WERI-Rb-1 (cell line): ENCODE measurements around the gene KLC4.

Experiments
- DNase-seq: peaks from one replicate; pipeline ENCODE4 v3.0.0-alpha.2; 2020
- H3K27ac ChIP-seq: fragments of 250-450 bp; sonication (Bioruptor Pico); 2 replicates; pipeline ENCODE4 v1.5.1; 2020; ENCODE audit warnings: mild to moderate bottlenecking, moderate library complexity
- H3K27me3 ChIP-seq: fragments of 250-450 bp; sonication (Bioruptor Pico); 2 replicates; pipeline ENCODE4 v1.5.1; 2021; ENCODE audit warnings: mild to moderate bottlenecking, low read depth, moderate library complexity; ENCODE audit not compliant: insufficient read depth, severe bottlenecking
- H3K36me3 ChIP-seq: fragments of 250-450 bp; sonication (Bioruptor Pico); 2 replicates; pipeline ENCODE4 v1.5.1; 2020; ENCODE audit warnings: mild to moderate bottlenecking, moderate library complexity
- H3K4me3 ChIP-seq: 2 replicates; pipeline ENCODE4 v1.5.1; 2011; ENCODE audit warnings: low read depth, mild to moderate bottlenecking, control low read depth, low read length
- H3K9me3 ChIP-seq: fragments of 250-450 bp; sonication (Bioruptor Pico); 2 replicates; pipeline ENCODE4 v1.5.1; 2021; ENCODE audit warnings: mild to moderate bottlenecking, moderate library complexity; ENCODE audit not compliant: severe bottlenecking
- TF ChIP-seq, protein P1 (sequence below): IDR thresholded peaks from 2 replicates; pipeline ENCODE4 v1.5.1; 2011; ENCODE audit warnings: low read depth, mild to moderate bottlenecking, control low read depth, inconsistent platforms, low read length

Gene KLC4

DNA sequence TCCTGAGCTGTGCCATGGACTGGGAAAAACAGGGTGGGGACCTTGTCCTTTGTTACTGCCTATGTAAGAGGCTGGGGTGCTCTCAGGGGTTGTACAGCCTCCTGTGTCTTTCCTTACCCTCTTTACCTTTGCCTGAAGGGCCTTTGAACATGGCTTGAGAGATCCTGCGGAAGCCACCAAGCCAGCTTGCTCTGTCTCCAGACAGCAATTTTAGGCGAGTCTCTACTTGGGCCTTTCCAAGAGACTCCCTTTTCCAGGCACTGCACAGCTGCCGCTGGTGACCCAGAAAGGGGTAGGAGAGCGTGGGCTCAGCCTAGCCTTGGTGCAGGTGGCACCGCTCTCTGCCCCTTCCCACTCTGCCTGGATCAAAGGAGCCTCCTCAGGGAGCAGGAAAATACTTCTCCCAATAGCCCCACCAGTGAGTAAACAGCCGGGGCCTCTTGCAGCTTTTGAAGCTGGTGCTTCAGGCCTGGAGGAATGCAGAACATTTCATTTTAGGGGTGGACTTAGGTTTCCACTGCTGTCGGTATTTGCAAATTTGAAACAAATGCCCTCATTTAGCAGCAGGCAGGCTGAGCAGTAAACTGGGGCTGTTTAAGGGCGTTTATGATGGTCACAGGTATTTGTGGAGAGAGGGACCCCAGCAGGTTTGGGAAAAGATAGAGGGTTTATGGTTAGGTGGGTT lies 30.6 kb downstream of the KLC4 start:
- TF ChIP-seq, protein P1, sequence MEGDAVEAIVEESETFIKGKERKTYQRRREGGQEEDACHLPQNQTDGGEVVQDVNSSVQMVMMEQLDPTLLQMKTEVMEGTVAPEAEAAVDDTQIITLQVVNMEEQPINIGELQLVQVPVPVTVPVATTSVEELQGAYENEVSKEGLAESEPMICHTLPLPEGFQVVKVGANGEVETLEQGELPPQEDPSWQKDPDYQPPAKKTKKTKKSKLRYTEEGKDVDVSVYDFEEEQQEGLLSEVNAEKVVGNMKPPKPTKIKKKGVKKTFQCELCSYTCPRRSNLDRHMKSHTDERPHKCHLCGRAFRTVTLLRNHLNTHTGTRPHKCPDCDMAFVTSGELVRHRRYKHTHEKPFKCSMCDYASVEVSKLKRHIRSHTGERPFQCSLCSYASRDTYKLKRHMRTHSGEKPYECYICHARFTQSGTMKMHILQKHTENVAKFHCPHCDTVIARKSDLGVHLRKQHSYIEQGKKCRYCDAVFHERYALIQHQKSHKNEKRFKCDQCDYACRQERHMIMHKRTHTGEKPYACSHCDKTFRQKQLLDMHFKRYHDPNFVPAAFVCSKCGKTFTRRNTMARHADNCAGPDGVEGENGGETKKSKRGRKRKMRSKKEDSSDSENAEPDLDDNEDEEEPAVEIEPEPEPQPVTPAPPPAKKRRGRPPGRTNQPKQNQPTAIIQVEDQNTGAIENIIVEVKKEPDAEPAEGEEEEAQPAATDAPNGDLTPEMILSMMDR, result no peak
- no peaks in the 10 kb centered on the region for H3K9me3 ChIP-seq
- DNase-seq, result no peak
- no peaks in the 10 kb centered on the region for H3K27me3 ChIP-seq
- H3K36me3 ChIP-seq, result peaks cover 3% of the 10 kb centered on the region
- H3K4me3 ChIP-seq, result no peak overlapping the region
- H3K27ac ChIP-seq, result no peak overlapping the region

DNA sequence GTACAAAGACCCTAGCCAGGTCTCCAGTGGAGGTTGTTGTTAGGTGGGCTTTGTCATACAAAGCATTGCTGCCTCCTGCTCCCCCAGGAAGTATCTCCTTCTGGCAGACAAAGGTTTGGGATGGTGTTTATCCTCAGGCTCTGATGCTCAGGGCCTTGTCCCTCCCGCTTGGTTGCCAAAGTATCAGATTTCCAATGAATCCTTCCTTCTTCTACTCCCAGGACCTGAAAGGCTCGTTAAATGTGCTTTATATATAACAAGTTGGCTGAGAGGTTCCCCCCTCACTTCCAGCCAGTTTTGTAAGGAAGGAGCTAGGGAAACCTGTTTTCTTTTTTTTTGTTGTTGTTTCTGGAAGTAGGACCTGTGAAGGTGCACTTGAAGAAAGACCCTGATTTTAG lies 31.1 kb downstream of the KLC4 start:
- Histone ChIP-seq H3K4me3 (no peak overlapping the region), H3K36me3 (peaks cover 3% of the 10 kb centered on the region), H3K9me3 (no peaks in the 10 kb centered on the region), H3K27me3 (no peaks in the 10 kb centered on the region), H3K27ac (no peak overlapping the region)
- DNase-seq, result no peak
- TF ChIP-seq, protein P1, result no peak

DNA sequence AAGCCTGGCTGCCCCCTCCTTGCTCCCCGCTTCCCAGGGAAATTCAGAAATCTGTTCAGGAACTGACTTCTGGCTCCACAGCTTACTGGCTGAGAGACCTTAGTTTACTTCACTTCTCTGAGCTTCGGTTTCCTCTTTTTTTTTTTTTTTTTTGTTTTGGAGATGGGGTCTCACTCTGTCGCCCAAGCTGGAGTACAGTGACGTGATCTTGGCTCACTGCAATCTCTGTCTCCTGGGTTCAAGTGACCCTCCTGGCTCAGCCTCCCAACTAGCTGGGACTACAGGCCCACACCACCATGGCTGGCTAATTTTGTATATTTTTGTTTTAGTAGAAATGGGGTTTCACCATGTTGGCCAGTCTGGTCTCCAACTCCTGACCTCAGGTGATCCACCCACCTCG lies 31.6 kb downstream of the KLC4 start:
- no peak overlapping the region for H3K27ac ChIP-seq
- no peaks in the 10 kb centered on the region for H3K27me3 ChIP-seq
- TF ChIP-seq, protein P1, result no peak
- H3K4me3 ChIP-seq, result no peak overlapping the region
- no peak for DNase-seq
- peaks cover 3% of the 10 kb centered on the region for H3K36me3 ChIP-seq
- no peaks in the 10 kb centered on the region for H3K9me3 ChIP-seq

DNA sequence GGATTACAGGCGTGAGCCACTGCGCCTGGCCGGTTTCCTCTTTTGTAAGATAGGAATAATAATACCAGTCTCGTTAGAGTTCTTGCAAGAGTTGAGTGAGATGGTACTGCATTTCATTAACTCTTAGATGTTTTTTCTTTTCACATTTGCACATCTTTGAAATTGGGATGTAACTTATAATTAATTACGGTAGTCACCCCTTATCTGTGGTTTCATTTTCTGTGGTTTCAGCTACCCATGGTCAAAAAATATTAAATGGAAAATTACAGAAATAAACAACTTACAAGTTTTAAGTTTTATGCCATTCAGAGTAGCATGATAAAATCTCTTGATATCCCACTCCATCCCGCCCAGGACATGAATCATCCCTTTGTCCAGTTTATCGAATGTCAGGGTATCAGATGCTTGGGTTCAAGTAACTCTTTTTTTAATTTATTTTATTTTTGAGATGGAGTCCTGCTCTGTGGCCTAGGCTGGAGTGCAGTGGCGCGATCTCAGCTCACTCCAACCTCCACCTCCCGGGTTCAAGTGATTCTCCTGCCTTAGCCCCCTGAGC lies 32.1 kb downstream of the KLC4 start:
- no peaks in the 10 kb centered on the region for H3K9me3 ChIP-seq

DNA sequence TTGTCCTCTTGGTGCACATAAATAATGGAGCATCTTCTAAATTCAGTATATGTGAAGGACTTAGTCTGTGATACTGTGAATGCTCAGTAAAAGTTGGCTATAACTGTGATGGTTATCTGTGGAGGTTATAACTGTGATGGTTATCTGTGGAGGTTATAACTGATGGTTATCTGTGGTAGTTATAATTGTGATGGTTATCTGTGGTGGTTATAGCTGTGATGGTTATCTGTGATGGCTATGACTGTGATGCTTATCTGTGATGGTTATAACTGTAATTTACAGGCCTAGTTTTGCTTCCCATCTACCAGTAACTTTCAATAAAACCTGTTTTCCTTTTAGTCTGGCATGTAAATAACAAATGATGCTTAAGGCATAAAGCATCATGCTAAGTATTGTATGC lies 33.2 kb downstream of the KLC4 start:
- Histone ChIP-seq H3K27ac (no peak overlapping the region), H3K36me3 (peaks cover 3% of the 10 kb centered on the region)
- TF ChIP-seq, protein P1, result no peak

More for the DNA sequence above, 32.1 kb downstream of the KLC4 start:
- H3K27ac ChIP-seq, result no peak overlapping the region
- TF ChIP-seq, protein P1, result no peak
- no peak for DNase-seq
- peaks cover 3% of the 10 kb centered on the region for H3K36me3 ChIP-seq
- no peak overlapping the region for H3K4me3 ChIP-seq
- no peaks in the 10 kb centered on the region for H3K27me3 ChIP-seq

More for the DNA sequence above, 33.2 kb downstream of the KLC4 start:
- H3K27me3 ChIP-seq, result no peaks in the 10 kb centered on the region
- DNase-seq, result no peak
- no peak overlapping the region for H3K4me3 ChIP-seq
- no peaks in the 10 kb centered on the region for H3K9me3 ChIP-seq
